ENCODE measurements around the gene OAS1.
"Not testable (repeated sequence)": the region's sequence is repeated elsewhere in the genome, so short reads cannot be mapped to it uniquely, and the experiment has no call there.

The OAS1 gene

GRCh38 chr12:112913888-112914287 is 7.1 kb downstream of the OAS1 start:
- H3K27me3 Mint-ChIP-seq, H3K27ac Mint-ChIP-seq: not testable (repeated sequence)
- H3K36me3 Mint-ChIP-seq (ENCODE audit: low read depth) = peaks cover 59% of the 10 kb centered on the region

GRCh38 chr12:112916270-112916669 is 9.5 kb downstream of the OAS1 start:
- Mint-ChIP-seq H3K9me3 (peaks cover 13% of the 10 kb centered on the region), H3K36me3 (ENCODE audit: low read depth) (peaks cover 65% of the 10 kb centered on the region), H3K4me3 (no peak overlapping the region), H3K27me3 (no peaks in the 10 kb centered on the region), H3K4me1 (ENCODE audit: low read depth) (peaks cover 17% of the 10 kb centered on the region), H3K27ac (no peak overlapping the region)

More at GRCh38 chr12:112913888-112914287, 7.1 kb downstream of the OAS1 start:
- H3K4me3 Mint-ChIP-seq = not testable (repeated sequence)
- Mint-ChIP-seq H3K9me3 (peaks cover 13% of the 10 kb centered on the region), H3K4me1 (ENCODE audit: low read depth) (peaks cover 39% of the 10 kb centered on the region)

- Mint-ChIP-seq H3K36me3 (ENCODE audit: low read depth) (peaks cover 40% of the 10 kb centered on the region), H3K9me3 (no peaks in the 10 kb centered on the region), H3K4me3 (no peak overlapping the region), H3K27me3 (no peaks in the 10 kb centered on the region), H3K4me1 (ENCODE audit: low read depth) (peaks cover 12% of the 10 kb centered on the region), H3K27ac (no peak overlapping the region)
Observed at GRCh38 chr12:112919121-112919520, 12.4 kb downstream of the OAS1 start.

GRCh38 chr12:112924986-112925385 is 18.2 kb downstream of the OAS1 start:
- H3K36me3 Mint-ChIP-seq (ENCODE audit: low read depth) = peaks cover 18% of the 10 kb centered on the region
- H3K27ac Mint-ChIP-seq = no peak overlapping the region
- no peaks in the 10 kb centered on the region for H3K4me1 Mint-ChIP-seq (ENCODE audit: low read depth)
- no peaks in the 10 kb centered on the region for H3K9me3 Mint-ChIP-seq
- no peak overlapping the region for H3K4me3 Mint-ChIP-seq
- no peaks in the 10 kb centered on the region for H3K27me3 Mint-ChIP-seq

- not testable (repeated sequence) for H3K27me3 Mint-ChIP-seq; H3K4me3 Mint-ChIP-seq; H3K4me1 Mint-ChIP-seq (ENCODE audit: low read depth); H3K9me3 Mint-ChIP-seq; H3K27ac Mint-ChIP-seq; H3K36me3 Mint-ChIP-seq (ENCODE audit: low read depth)
Observed at GRCh38 chr12:112926416-112927033, 19.8 kb downstream of the OAS1 start.

GRCh38 chr12:112927475-112927874 is 20.7 kb downstream of the OAS1 start:
- no peak overlapping the region for H3K27ac Mint-ChIP-seq
- H3K4me3 Mint-ChIP-seq = no peak overlapping the region
- peaks cover 6% of the 10 kb centered on the region for H3K36me3 Mint-ChIP-seq (ENCODE audit: low read depth)
- H3K27me3 Mint-ChIP-seq = no peaks in the 10 kb centered on the region
- H3K4me1 Mint-ChIP-seq (ENCODE audit: low read depth) = no peaks in the 10 kb centered on the region
- H3K9me3 Mint-ChIP-seq = no peaks in the 10 kb centered on the region

- Mint-ChIP-seq H3K4me1 (ENCODE audit: low read depth) (no peaks in the 10 kb centered on the region), H3K4me3 (no peak overlapping the region), H3K27me3 (no peaks in the 10 kb centered on the region), H3K9me3 (no peaks in the 10 kb centered on the region), H3K36me3 (ENCODE audit: low read depth) (peaks cover 6% of the 10 kb centered on the region), H3K27ac (no peak overlapping the region)
Observed at GRCh38 chr12:112927925-112928324, 21.2 kb downstream of the OAS1 start.

- Mint-ChIP-seq H3K36me3 (ENCODE audit: low read depth) (peaks cover 6% of the 10 kb centered on the region), H3K27ac (no peak overlapping the region), H3K27me3 (no peaks in the 10 kb centered on the region), H3K4me3 (no peak overlapping the region), H3K4me1 (ENCODE audit: low read depth) (no peaks in the 10 kb centered on the region), H3K9me3 (no peaks in the 10 kb centered on the region)
Observed at GRCh38 chr12:112928978-112929377, 22.2 kb downstream of the OAS1 start.

- H3K27ac Mint-ChIP-seq = no peak overlapping the region
- no peaks in the 10 kb centered on the region for H3K9me3 Mint-ChIP-seq
- H3K27me3 Mint-ChIP-seq = no peaks in the 10 kb centered on the region
- H3K4me1 Mint-ChIP-seq (ENCODE audit: low read depth) = peaks cover 4% of the 10 kb centered on the region
- H3K36me3 Mint-ChIP-seq (ENCODE audit: low read depth) = peaks cover 6% of the 10 kb centered on the region
- no peak overlapping the region for H3K4me3 Mint-ChIP-seq
Observed at GRCh38 chr12:112929715-112930114, 23.0 kb downstream of the OAS1 start.

GRCh38 chr12:112930350-112930749 is 23.6 kb downstream of the OAS1 start:
- no peaks in the 10 kb centered on the region for H3K27me3 Mint-ChIP-seq
- no peak overlapping the region for H3K27ac Mint-ChIP-seq
- H3K36me3 Mint-ChIP-seq (ENCODE audit: low read depth) = peaks cover 6% of the 10 kb centered on the region
- H3K9me3 Mint-ChIP-seq = no peaks in the 10 kb centered on the region
- peaks cover 5% of the 10 kb centered on the region for H3K4me1 Mint-ChIP-seq (ENCODE audit: low read depth)
- no peak overlapping the region for H3K4me3 Mint-ChIP-seq

- Mint-ChIP-seq H3K4me3 (no peak overlapping the region), H3K36me3 (ENCODE audit: low read depth) (peaks cover 2% of the 10 kb centered on the region), H3K4me1 (ENCODE audit: low read depth) (peaks cover 12% of the 10 kb centered on the region), H3K27me3 (no peaks in the 10 kb centered on the region), H3K27ac (no peak overlapping the region), H3K9me3 (no peaks in the 10 kb centered on the region)
Observed at GRCh38 chr12:112932485-112933128, 25.8 kb downstream of the OAS1 start.

GRCh38 chr12:112933129-112933505 is 26.4 kb downstream of the OAS1 start:
- Mint-ChIP-seq H3K36me3 (ENCODE audit: low read depth) (no peaks in the 10 kb centered on the region), H3K27ac (no peak overlapping the region), H3K9me3 (no peaks in the 10 kb centered on the region), H3K4me1 (ENCODE audit: low read depth) (peaks cover 17% of the 10 kb centered on the region), H3K4me3 (no peak overlapping the region), H3K27me3 (no peaks in the 10 kb centered on the region)

GRCh38 chr12:112936264-112936663 is 29.5 kb downstream of the OAS1 start:
- H3K9me3 Mint-ChIP-seq = no peaks in the 10 kb centered on the region
- H3K27ac Mint-ChIP-seq = no peak overlapping the region

GRCh38 chr12:112936927-112937326 is 30.2 kb downstream of the OAS1 start:
- H3K4me3 Mint-ChIP-seq = no peak overlapping the region
- no peaks in the 10 kb centered on the region for H3K36me3 Mint-ChIP-seq (ENCODE audit: low read depth)
- peaks cover 38% of the 10 kb centered on the region for H3K4me1 Mint-ChIP-seq (ENCODE audit: low read depth)
- no peaks in the 10 kb centered on the region for H3K27me3 Mint-ChIP-seq
- H3K27ac Mint-ChIP-seq = peak overlapping the region; percentile 34
- H3K9me3 Mint-ChIP-seq = no peaks in the 10 kb centered on the region

More at GRCh38 chr12:112936264-112936663, 29.5 kb downstream of the OAS1 start:
- Mint-ChIP-seq H3K36me3 (ENCODE audit: low read depth) (no peaks in the 10 kb centered on the region), H3K27me3 (no peaks in the 10 kb centered on the region), H3K4me3 (no peak overlapping the region), H3K4me1 (ENCODE audit: low read depth) (peaks cover 38% of the 10 kb centered on the region)

- no peaks in the 10 kb centered on the region for H3K27me3 Mint-ChIP-seq
- H3K4me1 Mint-ChIP-seq (ENCODE audit: low read depth) = peaks cover 38% of the 10 kb centered on the region
Observed at GRCh38 chr12:112937741-112938719, 31.3 kb downstream of the OAS1 start, which contains the start of gene OAS3. OAS3 (plus strand) TSS chr12:112938474; CDS start chr12:112938531, 57 bp downstream.

More at GRCh38 chr12:112937741-112938719, 31.3 kb downstream of the OAS1 start, which contains the start of gene OAS3:
- peak within 1 kb of the TSS; percentile 91 for H3K27ac Mint-ChIP-seq
- no peaks in the 10 kb centered on the region for H3K9me3 Mint-ChIP-seq
- no peaks in the 10 kb centered on the region for H3K36me3 Mint-ChIP-seq (ENCODE audit: low read depth)
- peak within 1 kb of the TSS; percentile 84 for H3K4me3 Mint-ChIP-seq

Measured in stimulated activated naive CD8-positive, alpha-beta T cell treated with anti-CD3 and anti-CD28 coated beads, Interleukin-15, Interleukin-2, amounts not matched to agents 100 ng/mL and 50 ng/mL, for 24 hours (primary cell).